ENCODE measurements around the gene TKTL1.

TKTL1 gene

GRCh38 chrX:154365052-154365600, 69.5 kb downstream of the TKTL1 start:
- no peak for DNase-seq

DNA sequence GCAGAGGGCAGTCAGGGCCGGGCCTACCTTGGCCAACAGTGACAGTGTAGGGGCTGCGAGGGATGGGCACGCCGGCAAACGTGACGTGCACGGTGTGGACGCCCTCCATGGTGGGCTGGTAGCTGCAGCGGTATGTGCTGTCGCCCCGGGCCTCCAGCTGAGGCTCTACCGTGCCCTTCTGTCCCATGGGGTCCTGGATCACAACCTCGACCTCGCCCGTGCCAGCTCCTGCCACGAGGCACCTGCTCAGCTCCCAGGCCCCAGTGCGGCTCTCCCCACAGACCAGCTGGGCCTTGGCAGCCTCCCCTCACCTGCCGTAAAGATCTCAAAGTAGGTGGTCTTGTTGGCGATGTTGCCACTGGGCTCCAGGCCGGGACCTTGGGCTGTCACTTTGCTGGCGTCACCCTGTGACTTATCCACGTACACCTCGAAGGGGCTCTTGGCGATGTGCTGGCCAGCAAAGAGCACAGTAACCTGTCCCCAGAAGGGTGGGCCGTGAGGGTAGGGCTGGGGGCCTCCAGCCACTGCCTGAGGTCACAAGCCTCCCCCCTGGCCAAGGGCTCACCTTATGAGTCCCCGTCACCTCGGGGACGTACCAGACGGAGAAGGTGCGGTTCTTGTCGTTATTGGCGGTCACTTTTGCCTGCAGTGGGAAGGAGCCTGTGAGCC, 70.5 kb downstream of the TKTL1 start:
- DNase-seq: no peak

- DNase-seq: no peak
Measured at GRCh38 chrX:154366666-154367055, 71.1 kb downstream of the TKTL1 start.

GRCh38 chrX:154367474-154368308, 72.1 kb downstream of the TKTL1 start:
- no peak for DNase-seq

- peak; percentile 47 for DNase-seq
Measured at GRCh38 chrX:154368630-154369448, 73.2 kb downstream of the TKTL1 start.

- peak; percentile 85 for DNase-seq
Measured at GRCh38 chrX:154369449-154370299, 74.1 kb downstream of the TKTL1 start.

DNA sequence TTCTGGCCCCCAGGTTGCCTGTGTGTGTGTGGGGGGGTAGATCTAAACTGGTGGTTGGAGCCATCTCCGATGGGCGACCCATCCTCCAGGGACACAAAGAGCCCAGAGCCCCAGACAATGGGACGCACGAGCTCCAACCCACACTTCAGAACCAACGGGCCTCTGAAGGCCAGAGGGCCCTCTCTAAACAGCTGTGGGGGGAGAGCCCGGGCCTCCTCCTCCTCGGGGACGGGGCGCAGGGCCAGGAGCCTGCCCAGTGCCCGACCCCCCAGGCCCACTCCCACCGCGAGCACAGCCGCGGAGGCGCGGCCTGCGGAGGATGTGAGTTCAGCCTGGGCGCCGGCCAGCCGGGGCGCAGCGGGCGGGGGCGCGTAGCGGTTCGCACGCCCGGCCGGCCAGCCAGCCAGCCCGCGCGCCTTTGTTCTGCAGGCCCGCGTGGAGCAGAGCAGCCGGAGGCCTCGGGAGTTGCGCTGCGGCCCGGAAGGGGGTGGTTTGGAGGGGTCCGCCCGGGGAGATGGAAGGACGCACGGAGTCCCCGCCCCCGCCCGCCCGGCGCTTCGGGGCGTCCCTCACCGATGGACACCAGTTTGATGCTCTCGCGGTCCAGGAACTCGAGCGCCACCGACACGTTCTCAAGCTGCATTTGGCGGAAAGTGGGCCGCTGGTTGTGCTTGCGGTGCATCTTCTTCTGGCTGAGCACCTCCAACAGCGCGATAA, 74.9 kb downstream of the TKTL1 start:
- peak; percentile 37 for DNase-seq

- DNase-seq: peak; percentile 94
Measured at GRCh38 chrX:154371017-154371788, 75.6 kb downstream of the TKTL1 start.

GRCh38 chrX:154371789-154372300, 76.2 kb downstream of the TKTL1 start:
- DNase-seq: no peak

- no peak for DNase-seq
Measured at GRCh38 chrX:154372612-154373022, 77.0 kb downstream of the TKTL1 start.

- peak; percentile 85 for DNase-seq
Measured at GRCh38 chrX:154373340-154374306, 78.0 kb downstream of the TKTL1 start.

- DNase-seq: no peak
Measured at GRCh38 chrX:154374313-154375155, 78.9 kb downstream of the TKTL1 start, which contains the start of gene FLNA. TSS of gene FLNA (minus strand) at chrX:154374634. CDS start at chrX:154371245, 3,389 bp downstream.

- no peak for DNase-seq
Measured at GRCh38 chrX:154375156-154375504, 79.5 kb downstream of the TKTL1 start.

DNA sequence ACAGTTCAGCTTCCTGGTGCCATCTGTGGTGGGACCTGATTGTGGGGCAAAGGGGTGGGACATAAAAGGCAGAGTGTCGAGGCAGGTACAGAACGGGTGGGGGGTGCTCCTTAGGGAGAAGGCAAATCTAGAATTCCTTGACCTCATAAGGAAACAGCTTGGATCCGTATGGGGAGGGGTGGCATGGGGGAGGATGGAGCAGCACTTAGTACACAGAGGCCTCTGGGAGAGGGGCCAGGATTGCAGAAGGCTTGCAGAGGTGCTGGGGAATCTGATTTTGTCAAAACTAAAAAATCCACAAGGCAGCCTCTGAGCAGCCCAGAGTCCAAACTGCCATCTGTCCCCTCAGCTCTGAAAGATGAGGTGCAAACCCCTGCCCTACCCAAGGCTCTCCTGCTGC, 81.2 kb downstream of the TKTL1 start:
- no peak for DNase-seq

DNA sequence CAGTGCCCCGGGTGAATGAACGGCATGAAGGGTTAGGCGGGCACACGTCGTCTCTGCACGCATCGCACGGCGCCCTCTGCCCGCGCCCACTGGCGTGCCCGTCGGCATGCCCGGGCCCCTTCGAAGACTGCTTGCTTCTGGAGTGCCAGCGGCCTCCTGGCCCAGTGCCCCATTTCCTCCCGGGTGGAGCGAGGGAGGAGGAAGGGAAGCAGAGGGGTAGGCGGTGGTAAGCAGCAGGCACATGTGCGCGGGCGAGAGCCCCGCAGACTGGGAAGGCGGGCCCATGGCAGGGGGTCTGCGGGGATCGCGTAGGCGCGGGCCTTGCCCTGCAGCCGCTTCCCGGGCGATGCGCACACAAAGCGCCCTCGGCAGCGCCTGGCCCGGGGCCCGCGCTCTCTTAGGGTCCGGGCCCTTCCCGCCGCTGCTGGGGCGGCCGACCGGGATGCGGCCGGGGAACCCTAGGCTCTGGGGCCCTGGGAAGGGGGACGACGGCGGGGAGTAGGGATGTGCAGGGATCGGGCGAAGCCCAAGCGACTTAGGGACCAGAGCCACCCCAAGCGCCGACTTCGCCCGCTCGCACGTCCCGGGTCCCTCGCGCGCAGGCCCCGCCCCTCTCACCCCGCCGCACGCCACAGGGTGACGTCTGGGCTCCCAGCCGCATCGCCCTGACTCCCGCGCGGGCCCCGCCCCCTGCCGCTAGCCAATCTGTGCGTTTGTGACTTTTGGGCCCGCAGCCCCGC, 82.6 kb downstream of the TKTL1 start:
- no peak for DNase-seq

DNA sequence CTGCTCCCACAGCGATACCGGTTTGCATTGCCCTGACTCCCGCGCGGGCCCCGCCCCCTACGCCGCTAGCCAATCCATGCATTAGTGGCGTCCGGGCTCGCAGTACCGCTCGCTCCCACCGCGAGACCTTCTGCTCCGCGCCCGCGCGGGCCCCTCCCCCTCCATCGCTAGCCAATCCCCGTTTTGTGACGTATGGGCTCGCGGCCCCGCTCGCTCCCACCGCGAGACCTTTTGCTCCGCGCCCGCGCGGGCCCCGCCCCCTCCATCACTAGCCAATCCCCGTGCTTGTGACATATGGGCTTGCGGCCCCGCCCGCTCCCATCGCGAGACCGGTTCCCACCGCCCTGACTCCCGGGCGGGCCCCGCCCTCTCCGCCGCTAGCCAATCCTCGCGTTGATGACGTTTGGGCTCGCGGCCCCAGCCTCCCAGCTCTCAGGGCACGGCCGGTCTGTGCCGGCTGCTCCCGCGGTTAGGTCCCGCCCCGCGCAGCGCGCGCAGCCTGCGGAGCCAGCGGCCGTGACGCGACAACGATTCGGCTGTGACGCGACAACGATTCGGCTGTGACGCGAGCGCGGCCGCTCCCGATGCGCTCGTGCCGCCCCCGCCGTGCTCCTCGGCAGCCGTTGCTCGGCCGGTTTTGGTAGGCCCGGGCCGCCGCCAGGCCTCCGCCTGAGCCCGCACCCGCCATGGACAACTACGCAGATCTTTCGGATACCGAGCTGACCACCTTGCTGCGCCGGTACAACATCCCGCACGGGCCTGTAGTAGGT, 83.4 kb downstream of the TKTL1 start, which contains the start of gene EMD:
TSS of gene EMD (plus strand) at position 497 of the 770 bp plus-strand sequence. CDS start at position 687, 190 bp downstream.
- DNase-seq: peak; percentile 97
